SW480 (cell line): Measurements from ENCODE around the gene RPL26.
A peak's percentile ranks its signal among the peaks of the same experiment; 100 is the strongest.
"Not testable (repeated sequence)": the region's sequence is repeated elsewhere in the genome, so short reads cannot be mapped to it uniquely, and the experiment has no call there.

ENCODE experiments used
- DNase-seq: peaks from one replicate; pipeline ENCODE4 v3.0.0-alpha.2; 2016; ENCODE audit warnings: low spot score

Gene RPL26

GRCh38 chr17:8365143-8365542 lies 17.9 kb downstream of the RPL26 start:
- no peak for DNase-seq

GRCh38 chr17:8362651-8363332 lies 20.2 kb downstream of the RPL26 start:
- DNase-seq: no peak

GRCh38 chr17:8360751-8361150 lies 22.2 kb downstream of the RPL26 start:
- no peak for DNase-seq

GRCh38 chr17:8360260-8360659 lies 22.7 kb downstream of the RPL26 start:
- no peak for DNase-seq

GRCh38 chr17:8359769-8360168 lies 23.2 kb downstream of the RPL26 start:
- DNase-seq: no peak

- no peak for DNase-seq
Measured at GRCh38 chr17:8357910-8358309, 25.1 kb downstream of the RPL26 start.

GRCh38 chr17:8354236-8354635 lies 28.8 kb downstream of the RPL26 start:
- DNase-seq: no peak

GRCh38 chr17:8353736-8354135 lies 29.3 kb downstream of the RPL26 start:
- DNase-seq: no peak

GRCh38 chr17:8350339-8350738 lies 32.7 kb downstream of the RPL26 start:
- DNase-seq: no peak

GRCh38 chr17:8347001-8347400 lies 36.0 kb downstream of the RPL26 start:
- not testable (repeated sequence) for DNase-seq

- DNase-seq: no peak
Measured at GRCh38 chr17:8345951-8346665, 36.9 kb downstream of the RPL26 start.

- no peak for DNase-seq
Measured at GRCh38 chr17:8345052-8345690, 37.8 kb downstream of the RPL26 start.

- DNase-seq: no peak
Measured at GRCh38 chr17:8341456-8341855, 41.5 kb downstream of the RPL26 start.

- no peak for DNase-seq
Measured at GRCh38 chr17:8339540-8339939, 43.5 kb downstream of the RPL26 start, which contains the start of gene ODF4. Gene ODF4, plus strand, starts transcription at chr17:8339840. Its CDS starts 212 bp downstream, at chr17:8340052.

GRCh38 chr17:8338753-8339140 lies 44.2 kb downstream of the RPL26 start:
- no peak for DNase-seq

GRCh38 chr17:8337802-8338752 lies 44.9 kb downstream of the RPL26 start:
- no peak for DNase-seq

GRCh38 chr17:8333281-8333680 lies 49.7 kb downstream of the RPL26 start:
- no peak for DNase-seq

- peak; percentile 38 for DNase-seq
Measured at GRCh38 chr17:8332688-8333087, 50.3 kb downstream of the RPL26 start.

- no peak for DNase-seq
Measured at GRCh38 chr17:8332128-8332527, 50.9 kb downstream of the RPL26 start.
